HG02588 (cell line): Measurements from ENCODE around the gene PRLH.

Source experiments
- ATAC-seq: cut with Tn5 transposase; IDR thresholded peaks from one replicate; pipeline ENCODE4 v1.9.1; 2021; ENCODE audit warnings: mild to moderate bottlenecking, moderate library complexity; ENCODE audit not compliant: unreplicated experiment

PRLH gene

GRCh38 chr2:237566401-237567235, at the start of gene PRLH:
PRLH (plus strand) TSS chr2:237566574; CDS start chr2:237566574, 0 bp downstream.
- no peak for ATAC-seq

GRCh38 chr2:237517163-237517562, 49.2 kb upstream of the PRLH start:
- no peak for ATAC-seq

GRCh38 chr2:237517990-237518389, 48.4 kb upstream of the PRLH start:
- ATAC-seq: no peak

- no peak for ATAC-seq
Measured at GRCh38 chr2:237519506-237520245, 46.7 kb upstream of the PRLH start.

GRCh38 chr2:237520290-237520689, 46.1 kb upstream of the PRLH start:
- ATAC-seq: no peak

- ATAC-seq: no peak
Measured at GRCh38 chr2:237524631-237525030, 41.7 kb upstream of the PRLH start.

- no peak for ATAC-seq
Measured at GRCh38 chr2:237525559-237526157, 40.7 kb upstream of the PRLH start.

GRCh38 chr2:237527233-237527632, 39.1 kb upstream of the PRLH start:
- no peak for ATAC-seq

GRCh38 chr2:237527766-237528165, 38.6 kb upstream of the PRLH start:
- no peak for ATAC-seq

GRCh38 chr2:237529452-237530402, 36.6 kb upstream of the PRLH start:
- ATAC-seq: no peak

- ATAC-seq: peak; percentile 53
Measured at GRCh38 chr2:237530472-237531433, 35.6 kb upstream of the PRLH start.

- no peak for ATAC-seq
Measured at GRCh38 chr2:237532160-237532559, 34.2 kb upstream of the PRLH start.

GRCh38 chr2:237533668-237534161, 32.7 kb upstream of the PRLH start:
- no peak for ATAC-seq

- ATAC-seq: no peak
Measured at GRCh38 chr2:237534380-237534779, 32.0 kb upstream of the PRLH start.

- no peak for ATAC-seq
Measured at GRCh38 chr2:237535385-237536082, 30.8 kb upstream of the PRLH start.

- no peak for ATAC-seq
Measured at GRCh38 chr2:237536083-237536415, 30.3 kb upstream of the PRLH start.

- no peak for ATAC-seq
Measured at GRCh38 chr2:237536617-237537016, 29.8 kb upstream of the PRLH start.

- no peak for ATAC-seq
Measured at GRCh38 chr2:237538001-237538720, 28.2 kb upstream of the PRLH start.
